HepG2 (cell line): ENCODE measurements around the gene ENTREP3. TPM values are rescaled to one million over a fixed set of nuclear protein-coding genes. Genes with fewer than 3 reads are reported as not detected.
A peak's percentile ranks its signal among the peaks of the same experiment; 100 is the strongest.

Source experiments
- ARNTL ChIP-seq: sonication (generic); formaldehyde crosslinking; IDR thresholded peaks from 2 replicates; pipeline ENCODE4 v1.4.0; 2020; ENCODE audit warnings: mild to moderate bottlenecking, missing genetic modification reagents
- CREB1 ChIP-seq, 2 experiments: fragments of 450-650 bp in 1 of 2; IDR thresholded peaks; 2 replicates each; pipeline ENCODE4 v1.6.1; 2016 to 2017; ENCODE audit warnings: control low read depth in 1 of 2, mild to moderate bottlenecking in 1 of 2, missing compliant biosample characterization in 1 of 2, missing genetic modification characterization in 1 of 2
- PHF5A ChIP-seq: IDR thresholded peaks from one replicate; pipeline ENCODE4 v1.6.1; 2018; ENCODE audit warnings: low read depth, missing genetic modification reagents; ENCODE audit not compliant: unreplicated experiment
- RBM39 ChIP-seq: fragments of 200-400 bp; formaldehyde crosslinking; IDR thresholded peaks from one replicate; pipeline ENCODE4 v1.6.1; 2018; ENCODE audit warnings: antibody characterized with exemption, mild to moderate bottlenecking, low read depth, low read length; ENCODE audit not compliant: poor library complexity, severe bottlenecking
- SAP130 ChIP-seq: IDR thresholded peaks from 2 replicates; pipeline ENCODE4 v1.6.1; 2016; ENCODE audit warnings: low read depth
- SATB2 ChIP-seq: sonication (generic); formaldehyde crosslinking; IDR thresholded peaks from 2 replicates; pipeline ENCODE4 v1.5.0; 2020; ENCODE audit warnings: missing genetic modification reagents
- SIN3A ChIP-seq: IDR thresholded peaks from 2 replicates; pipeline ENCODE4 v1.6.1; 2011; ENCODE audit warnings: low read depth, mild to moderate bottlenecking, control low read depth, low read length, borderline replicate concordance
- SP4 ChIP-seq: sonication (generic); formaldehyde crosslinking; IDR thresholded peaks from 2 replicates; pipeline ENCODE4 v1.8.1; 2023; ENCODE audit warnings: mild to moderate bottlenecking, missing genetic modification reagents
- ZFP1 ChIP-seq: IDR thresholded peaks from 2 replicates; pipeline ENCODE4 v1.6.1; 2016
- ZNF75D ChIP-seq: sonication (generic); formaldehyde crosslinking; IDR thresholded peaks from 2 replicates; pipeline ENCODE4 v1.8.1; 2023; ENCODE audit warnings: missing genetic modification reagents, mild to moderate bottlenecking, borderline replicate concordance
- ZSCAN12 ChIP-seq: sonication (generic); formaldehyde crosslinking; IDR thresholded peaks from 2 replicates; pipeline ENCODE4 v1.9.0; 2021; ENCODE audit warnings: mild to moderate bottlenecking, missing genetic modification reagents
- polyA plus RNA-seq, 8 experiments: library from polyadenylated mRNA; depleted of rRNA in 3 of 8; stranded (reverse) in 7 of 8; unstranded in 1 of 8; fragments of >200 nt; fragmentation: Illumina TruSeq in 4 of 8; extraction: Trizol in 4 of 8; gene quantifications; 2 replicates each; pipeline versions ENCODE4 v1.2.1 to v1.2.3, GENCODE V29; 2011 to 2016; ENCODE audit warnings: low read depth in 4 of 8, missing spikeins in 1 of 8, mixed read lengths in 1 of 8; ENCODE audit not compliant: insufficient read depth in 1 of 8
- total RNA-seq, 5 experiments: library from RNA; depleted of rRNA; stranded (reverse); fragments of >200 nt; fragmentation: Illumina TruSeq; extraction: Trizol; gene quantifications; 2 replicates each; pipeline ENCODE4 v1.2.3, GENCODE V29; 2016; ENCODE audit warnings: low read depth in 1 of 5
- TF ChIP-seq, protein P1 (sequence below): sonication (generic); formaldehyde crosslinking; IDR thresholded peaks from 2 replicates; pipeline ENCODE4 v1.5.0; 2020; ENCODE audit warnings: missing genetic modification reagents, mild to moderate bottlenecking, borderline replicate concordance
- TF ChIP-seq, protein P2 (sequence below): sonication (generic); formaldehyde crosslinking; conservative IDR thresholded peaks from 2 replicates; pipeline ENCODE4 v1.4.0; 2020; ENCODE audit warnings: mild to moderate bottlenecking, missing genetic modification reagents, moderate library complexity
- TF ChIP-seq, protein P3 (sequence below): sonication (generic); formaldehyde crosslinking; IDR thresholded peaks from 2 replicates; pipeline ENCODE4 v1.4.0; 2020; ENCODE audit warnings: missing genetic modification reagents, borderline replicate concordance
- TF ChIP-seq, protein P4 (sequence below): IDR thresholded peaks from 2 replicates; pipeline ENCODE4 v1.6.1; 2016; ENCODE audit warnings: missing compliant biosample characterization, missing genetic modification reagents, borderline replicate concordance
- TF ChIP-seq, protein P5 (sequence below): sonication (generic); formaldehyde crosslinking; IDR thresholded peaks from 2 replicates; pipeline ENCODE4 v1.4.0; 2020; ENCODE audit warnings: missing genetic modification reagents, borderline replicate concordance

The ENTREP3 gene
- total and polyA plus RNA-seq, 2 of the 13 experiments (the other 11 are each of a cell fraction or from before 2014, with no cell fraction given), result 4.1 to 9.9 TPM

DNA sequence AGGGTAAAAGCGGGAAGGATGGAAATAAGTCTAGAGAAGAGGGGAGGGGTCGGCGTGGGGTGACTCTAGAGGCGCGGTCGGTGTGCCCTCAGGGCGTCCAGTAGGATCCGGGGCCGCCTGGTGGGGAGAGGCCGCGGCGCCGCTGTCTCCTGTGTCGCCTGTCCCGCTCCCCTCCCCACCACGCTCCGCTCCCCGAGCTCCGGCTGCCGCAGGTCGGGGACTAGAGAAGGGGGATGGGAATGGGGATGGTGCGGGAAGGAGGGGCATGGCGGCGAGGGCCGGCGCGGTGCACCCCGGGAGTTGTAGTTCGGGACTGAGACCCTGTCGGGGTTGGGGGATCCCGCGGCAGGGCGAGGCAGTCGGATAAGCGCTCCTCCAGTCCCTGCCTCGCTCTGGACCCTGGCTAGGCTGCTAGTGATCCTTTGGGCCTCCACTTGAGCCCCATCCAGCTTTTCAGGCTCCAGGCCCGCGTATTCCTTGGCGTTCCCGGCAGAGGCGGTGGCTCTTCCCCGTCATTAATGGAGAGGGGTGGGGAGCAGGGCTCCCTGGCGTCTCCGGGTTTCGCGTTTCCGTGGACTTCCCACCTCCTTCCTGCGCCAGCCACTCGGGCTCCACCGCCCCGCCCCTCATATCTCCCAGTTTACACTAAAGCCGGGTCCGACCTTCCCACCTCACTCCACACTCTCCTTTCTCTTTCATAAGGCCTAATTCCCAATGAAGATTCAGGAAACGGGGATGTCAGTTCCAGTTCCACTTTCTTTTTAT lies at the start of gene ENTREP3 (continued):
- TF ChIP-seq, protein P1, sequence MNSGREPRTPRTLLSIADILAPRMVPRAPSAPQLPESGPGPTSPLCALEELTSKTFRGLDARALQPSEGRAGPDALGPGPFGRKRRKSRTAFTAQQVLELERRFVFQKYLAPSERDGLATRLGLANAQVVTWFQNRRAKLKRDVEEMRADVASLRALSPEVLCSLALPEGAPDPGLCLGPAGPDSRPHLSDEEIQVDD, result no peak
- TF ChIP-seq ARNTL (CRISPR knock-in tag) (peak; percentile 56; the same call in 1 of the 2 replicates), SATB2 (no peak), CREB1 (IDR thresholded peaks at IDR 0.05) (no peak), CREB1 (CRISPR knock-in tag; IDR thresholded peaks at IDR 0.05) (no peak), SP4 (CRISPR knock-in tag) (peak; percentile 50; the same call in 1 of the 2 replicates), ZFP1 (CRISPR knock-in tag) (0 out of 2 replicates have a peak, but pooled peaks have one; percentile 47), RBM39 (peak; percentile 81), ZNF75D (CRISPR knock-in tag) (no peak), SIN3A (no peak), ZSCAN12 (CRISPR knock-in tag) (no peak), PHF5A (peak; percentile 71), SAP130 (peak; percentile 87)
- TF ChIP-seq, protein P2, sequence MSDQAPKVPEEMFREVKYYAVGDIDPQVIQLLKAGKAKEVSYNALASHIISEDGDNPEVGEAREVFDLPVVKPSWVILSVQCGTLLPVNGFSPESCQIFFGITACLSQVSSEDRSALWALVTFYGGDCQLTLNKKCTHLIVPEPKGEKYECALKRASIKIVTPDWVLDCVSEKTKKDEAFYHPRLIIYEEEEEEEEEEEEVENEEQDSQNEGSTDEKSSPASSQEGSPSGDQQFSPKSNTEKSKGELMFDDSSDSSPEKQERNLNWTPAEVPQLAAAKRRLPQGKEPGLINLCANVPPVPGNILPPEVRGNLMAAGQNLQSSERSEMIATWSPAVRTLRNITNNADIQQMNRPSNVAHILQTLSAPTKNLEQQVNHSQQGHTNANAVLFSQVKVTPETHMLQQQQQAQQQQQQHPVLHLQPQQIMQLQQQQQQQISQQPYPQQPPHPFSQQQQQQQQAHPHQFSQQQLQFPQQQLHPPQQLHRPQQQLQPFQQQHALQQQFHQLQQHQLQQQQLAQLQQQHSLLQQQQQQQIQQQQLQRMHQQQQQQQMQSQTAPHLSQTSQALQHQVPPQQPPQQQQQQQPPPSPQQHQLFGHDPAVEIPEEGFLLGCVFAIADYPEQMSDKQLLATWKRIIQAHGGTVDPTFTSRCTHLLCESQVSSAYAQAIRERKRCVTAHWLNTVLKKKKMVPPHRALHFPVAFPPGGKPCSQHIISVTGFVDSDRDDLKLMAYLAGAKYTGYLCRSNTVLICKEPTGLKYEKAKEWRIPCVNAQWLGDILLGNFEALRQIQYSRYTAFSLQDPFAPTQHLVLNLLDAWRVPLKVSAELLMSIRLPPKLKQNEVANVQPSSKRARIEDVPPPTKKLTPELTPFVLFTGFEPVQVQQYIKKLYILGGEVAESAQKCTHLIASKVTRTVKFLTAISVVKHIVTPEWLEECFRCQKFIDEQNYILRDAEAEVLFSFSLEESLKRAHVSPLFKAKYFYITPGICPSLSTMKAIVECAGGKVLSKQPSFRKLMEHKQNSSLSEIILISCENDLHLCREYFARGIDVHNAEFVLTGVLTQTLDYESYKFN (CRISPR knock-in tag), result 0 out of 2 replicates have a peak, but pooled peaks have one; percentile 42
- TF ChIP-seq, protein P3, sequence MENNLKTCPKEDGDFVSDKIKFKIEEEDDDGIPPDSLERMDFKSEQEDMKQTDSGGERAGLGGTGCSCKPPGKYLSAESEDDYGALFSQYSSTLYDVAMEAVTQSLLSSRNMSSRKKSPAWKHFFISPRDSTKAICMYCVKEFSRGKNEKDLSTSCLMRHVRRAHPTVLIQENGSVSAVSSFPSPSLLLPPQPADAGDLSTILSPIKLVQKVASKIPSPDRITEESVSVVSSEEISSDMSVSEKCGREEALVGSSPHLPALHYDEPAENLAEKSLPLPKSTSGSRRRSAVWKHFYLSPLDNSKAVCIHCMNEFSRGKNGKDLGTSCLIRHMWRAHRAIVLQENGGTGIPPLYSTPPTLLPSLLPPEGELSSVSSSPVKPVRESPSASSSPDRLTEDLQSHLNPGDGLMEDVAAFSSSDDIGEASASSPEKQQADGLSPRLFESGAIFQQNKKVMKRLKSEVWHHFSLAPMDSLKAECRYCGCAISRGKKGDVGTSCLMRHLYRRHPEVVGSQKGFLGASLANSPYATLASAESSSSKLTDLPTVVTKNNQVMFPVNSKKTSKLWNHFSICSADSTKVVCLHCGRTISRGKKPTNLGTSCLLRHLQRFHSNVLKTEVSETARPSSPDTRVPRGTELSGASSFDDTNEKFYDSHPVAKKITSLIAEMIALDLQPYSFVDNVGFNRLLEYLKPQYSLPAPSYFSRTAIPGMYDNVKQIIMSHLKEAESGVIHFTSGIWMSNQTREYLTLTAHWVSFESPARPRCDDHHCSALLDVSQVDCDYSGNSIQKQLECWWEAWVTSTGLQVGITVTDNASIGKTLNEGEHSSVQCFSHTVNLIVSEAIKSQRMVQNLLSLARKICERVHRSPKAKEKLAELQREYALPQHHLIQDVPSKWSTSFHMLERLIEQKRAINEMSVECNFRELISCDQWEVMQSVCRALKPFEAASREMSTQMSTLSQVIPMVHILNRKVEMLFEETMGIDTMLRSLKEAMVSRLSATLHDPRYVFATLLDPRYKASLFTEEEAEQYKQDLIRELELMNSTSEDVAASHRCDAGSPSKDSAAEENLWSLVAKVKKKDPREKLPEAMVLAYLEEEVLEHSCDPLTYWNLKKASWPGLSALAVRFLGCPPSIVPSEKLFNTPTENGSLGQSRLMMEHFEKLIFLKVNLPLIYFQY, result peak; percentile 32; the same call in 1 of the 2 replicates
- TF ChIP-seq, protein P4, sequence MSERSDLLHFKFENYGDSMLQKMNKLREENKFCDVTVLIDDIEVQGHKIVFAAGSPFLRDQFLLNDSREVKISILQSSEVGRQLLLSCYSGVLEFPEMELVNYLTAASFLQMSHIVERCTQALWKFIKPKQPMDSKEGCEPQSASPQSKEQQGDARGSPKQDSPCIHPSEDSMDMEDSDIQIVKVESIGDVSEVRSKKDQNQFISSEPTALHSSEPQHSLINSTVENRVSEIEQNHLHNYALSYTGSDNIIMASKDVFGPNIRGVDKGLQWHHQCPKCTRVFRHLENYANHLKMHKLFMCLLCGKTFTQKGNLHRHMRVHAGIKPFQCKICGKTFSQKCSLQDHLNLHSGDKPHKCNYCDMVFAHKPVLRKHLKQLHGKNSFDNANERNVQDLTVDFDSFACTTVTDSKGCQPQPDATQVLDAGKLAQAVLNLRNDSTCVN (CRISPR knock-in tag), result peak; percentile 67; the same call in 1 of the 2 replicates
- TF ChIP-seq, protein P5, sequence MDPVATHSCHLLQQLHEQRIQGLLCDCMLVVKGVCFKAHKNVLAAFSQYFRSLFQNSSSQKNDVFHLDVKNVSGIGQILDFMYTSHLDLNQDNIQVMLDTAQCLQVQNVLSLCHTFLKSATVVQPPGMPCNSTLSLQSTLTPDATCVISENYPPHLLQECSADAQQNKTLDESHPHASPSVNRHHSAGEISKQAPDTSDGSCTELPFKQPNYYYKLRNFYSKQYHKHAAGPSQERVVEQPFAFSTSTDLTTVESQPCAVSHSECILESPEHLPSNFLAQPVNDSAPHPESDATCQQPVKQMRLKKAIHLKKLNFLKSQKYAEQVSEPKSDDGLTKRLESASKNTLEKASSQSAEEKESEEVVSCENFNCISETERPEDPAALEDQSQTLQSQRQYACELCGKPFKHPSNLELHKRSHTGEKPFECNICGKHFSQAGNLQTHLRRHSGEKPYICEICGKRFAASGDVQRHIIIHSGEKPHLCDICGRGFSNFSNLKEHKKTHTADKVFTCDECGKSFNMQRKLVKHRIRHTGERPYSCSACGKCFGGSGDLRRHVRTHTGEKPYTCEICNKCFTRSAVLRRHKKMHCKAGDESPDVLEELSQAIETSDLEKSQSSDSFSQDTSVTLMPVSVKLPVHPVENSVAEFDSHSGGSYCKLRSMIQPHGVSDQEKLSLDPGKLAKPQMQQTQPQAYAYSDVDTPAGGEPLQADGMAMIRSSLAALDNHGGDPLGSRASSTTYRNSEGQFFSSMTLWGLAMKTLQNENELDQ, result no peak
